Cardiac septum (tissue), 1 donor: ENCODE measurements around the gene CSNK1E. TPM values are rescaled to one million over a fixed set of nuclear protein-coding genes. Genes with fewer than 3 reads are reported as not detected.
A peak's percentile ranks its signal among the peaks of the same experiment; 100 is the strongest.
"Not testable (repeated sequence)": the region's sequence is repeated elsewhere in the genome, so short reads cannot be mapped to it uniquely, and the experiment has no call there.

Source experiments
- DNase-seq: peaks from one replicate; pipeline ENCODE4 v3.0.0-alpha.2; 2020; ENCODE audit warnings: low spot score
- intact Hi-C: fragments of 100-400 bp; cut with DNase I; formaldehyde crosslinking; loops from one replicate; pipeline ENCODE4 v1.14.0; 2022
- long read RNA-seq: library from polyadenylated mRNA; unstranded; transcript quantifications from one replicate; pipeline ENCODE4 v2.0.0, GENCODE V29; 2021
- total RNA-seq: library from RNA; stranded (reverse); fragmentation: NEBNext Ultra II Directional; extraction: Animal tissue kit (Norgen Biotek cat#: 25700); gene quantifications from one replicate; pipeline ENCODE4 v1.2.1, GENCODE V29; 2021
- donor health status: DM: no; HTN: no; CAD: no.

The CSNK1E gene
- 95.7 TPM for total RNA-seq
- long read RNA-seq, transcript CSNK1E-203 (11 exons, 2,791 nt): major isoform, 35 of 159 reads
- long read RNA-seq, partial matches to known transcripts: 43 of 159 reads
- long read RNA-seq, other reads (novel, unspliced or antisense): 72 of 159 reads

DNA sequence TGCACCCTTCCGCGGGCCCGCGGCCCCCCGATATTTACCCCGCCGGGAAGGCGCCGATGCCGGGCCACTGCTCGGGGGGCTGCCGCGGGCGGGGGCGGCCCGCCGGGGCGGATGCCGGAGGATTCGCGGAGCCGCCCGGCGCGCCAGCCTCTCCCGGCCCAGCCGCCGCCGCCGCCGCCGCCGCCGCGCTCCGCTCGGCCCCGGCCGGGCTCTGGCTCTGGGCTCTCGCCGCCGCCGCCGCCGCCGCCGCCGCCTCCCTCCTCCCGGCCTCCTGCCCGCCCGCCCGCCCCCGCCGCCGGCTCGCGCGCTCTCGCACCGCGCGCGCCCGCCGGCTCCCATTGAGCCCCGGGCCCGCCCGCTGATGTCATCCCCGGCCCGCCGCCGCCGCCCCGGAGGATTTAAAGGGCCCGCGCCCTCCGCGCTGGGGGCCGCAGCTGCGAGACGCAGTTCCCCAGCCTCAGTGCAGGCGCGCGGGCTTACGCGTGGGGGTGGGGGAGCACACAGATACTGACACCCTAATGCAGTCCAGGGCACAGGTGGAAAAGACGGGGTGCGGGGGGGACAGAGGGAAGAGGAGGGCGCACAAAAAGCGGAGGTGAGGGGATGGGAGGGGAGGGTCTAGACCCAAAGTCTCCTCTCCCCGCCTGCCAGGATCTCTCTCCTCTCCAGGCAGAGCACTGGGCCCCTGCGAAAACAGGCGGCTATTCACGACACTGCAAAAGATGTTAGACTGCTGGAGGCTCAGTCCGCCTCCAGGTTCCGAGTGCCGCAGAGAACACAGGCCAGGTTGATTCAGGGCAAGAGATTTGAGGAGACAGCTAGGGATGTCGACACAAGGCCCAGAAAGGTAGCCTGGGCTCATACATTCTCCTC is at the start of gene CSNK1E:
Gene CSNK1E (minus strand): TSS at position 312 of the 873 bp plus-strand sequence. CDS start 3,276 bp downstream, outside the sequence.
- intact Hi-C loops: loop anchor here (2.0 kb wide), 1 partner anchor 45 kb away; the partner anchor contains the start of gene TMEM184B
- peak; percentile 90 for DNase-seq

- intact Hi-C loops, DNase-seq: not testable (repeated sequence)
Observed at GRCh38 chr22:38365829-38366228, 48.6 kb upstream of the CSNK1E start.

GRCh38 chr22:38365174-38365573 is 47.9 kb upstream of the CSNK1E start:
- intact Hi-C loops, DNase-seq: not testable (repeated sequence)

GRCh38 chr22:38360560-38360959 is 43.3 kb upstream of the CSNK1E start:
- DNase-seq, intact Hi-C loops: not testable (repeated sequence)

GRCh38 chr22:38359817-38360216 is 42.6 kb upstream of the CSNK1E start:
- DNase-seq, intact Hi-C loops: not testable (repeated sequence)

DNA sequence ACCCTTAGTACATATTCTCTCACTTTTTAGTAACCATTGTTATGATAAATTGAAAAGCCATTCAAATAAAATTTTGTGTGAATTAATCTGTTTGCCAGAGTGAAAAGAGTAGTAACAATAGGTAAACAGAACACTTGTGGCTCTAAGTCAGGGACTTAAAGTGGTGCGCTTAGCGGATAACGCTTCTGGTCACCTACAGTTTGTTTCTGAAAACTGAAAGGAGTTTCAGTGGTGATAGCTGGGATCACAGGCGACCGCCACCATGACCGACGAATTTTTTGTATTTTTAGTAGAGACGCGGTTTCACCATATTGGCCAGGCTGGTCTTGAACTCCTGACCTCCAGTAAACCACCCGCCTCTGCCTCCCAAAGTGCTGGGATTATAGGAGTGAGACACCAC is 40.7 kb upstream of the CSNK1E start:
- intact Hi-C loops, DNase-seq: not testable (repeated sequence)

DNA sequence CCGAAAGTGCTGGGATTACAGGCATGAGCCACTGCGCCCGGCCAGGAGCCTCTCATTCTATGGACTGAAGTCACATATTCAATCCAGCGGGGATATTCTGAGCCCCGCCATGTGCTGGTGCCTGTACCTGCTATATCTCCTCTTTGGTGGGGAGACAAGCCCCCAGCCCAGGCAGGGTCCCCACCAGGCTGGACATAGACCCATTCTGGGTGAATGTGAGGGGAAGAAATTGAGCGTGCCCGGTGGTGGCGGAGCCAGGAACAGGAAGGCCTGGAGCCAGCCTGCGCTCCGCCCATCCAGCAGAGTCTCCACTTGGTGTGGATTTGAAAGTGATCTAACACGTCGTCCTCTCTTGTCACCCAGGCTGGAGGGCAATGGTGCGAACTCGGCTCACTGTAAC is 38.0 kb upstream of the CSNK1E start:
- intact Hi-C loops: no loop called here
- no peak for DNase-seq

- intact Hi-C loops: loop anchor here (2.0 to 5.0 kb wide), 3 partner anchors 91 to 301 kb away; no protein-coding TSS in a partner anchor
- DNase-seq: no peak
Observed at GRCh38 chr22:38353701-38354100, 36.5 kb upstream of the CSNK1E start.

DNA sequence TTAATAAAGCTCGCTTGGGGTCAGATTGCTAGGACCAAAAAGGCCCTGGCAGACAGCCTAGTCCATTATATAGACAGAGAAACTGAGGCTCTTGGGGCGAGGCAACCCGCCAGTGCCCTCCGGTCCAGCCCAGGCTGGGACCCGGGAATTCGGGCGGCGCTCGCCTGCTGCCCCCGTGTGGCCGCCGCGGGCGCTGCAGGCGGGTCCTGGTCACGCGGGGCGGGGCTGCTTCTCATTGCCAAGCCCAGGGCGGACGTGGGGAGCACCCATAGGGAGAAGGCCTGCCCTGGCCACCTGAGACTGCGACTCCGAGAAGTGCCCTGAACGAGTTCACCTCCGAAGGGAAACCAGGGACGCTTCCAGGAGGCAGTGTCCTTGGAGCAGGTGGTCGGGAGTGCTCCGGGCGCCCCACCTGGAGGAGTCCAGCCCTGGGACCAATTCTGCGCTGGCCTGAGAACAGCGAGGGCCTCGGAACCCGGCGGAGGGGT is 36.0 kb upstream of the CSNK1E start:
- intact Hi-C loops: loop anchor here (2.0 to 5.0 kb wide), 3 partner anchors 91 to 301 kb away; no protein-coding TSS in a partner anchor
- peak; percentile 90 for DNase-seq

- intact Hi-C loops: loop anchor here (2.0 to 5.0 kb wide), 3 partner anchors 90 to 300 kb away; no protein-coding TSS in a partner anchor
- DNase-seq: no peak
Observed at GRCh38 chr22:38352436-38352835, 35.2 kb upstream of the CSNK1E start.

DNA sequence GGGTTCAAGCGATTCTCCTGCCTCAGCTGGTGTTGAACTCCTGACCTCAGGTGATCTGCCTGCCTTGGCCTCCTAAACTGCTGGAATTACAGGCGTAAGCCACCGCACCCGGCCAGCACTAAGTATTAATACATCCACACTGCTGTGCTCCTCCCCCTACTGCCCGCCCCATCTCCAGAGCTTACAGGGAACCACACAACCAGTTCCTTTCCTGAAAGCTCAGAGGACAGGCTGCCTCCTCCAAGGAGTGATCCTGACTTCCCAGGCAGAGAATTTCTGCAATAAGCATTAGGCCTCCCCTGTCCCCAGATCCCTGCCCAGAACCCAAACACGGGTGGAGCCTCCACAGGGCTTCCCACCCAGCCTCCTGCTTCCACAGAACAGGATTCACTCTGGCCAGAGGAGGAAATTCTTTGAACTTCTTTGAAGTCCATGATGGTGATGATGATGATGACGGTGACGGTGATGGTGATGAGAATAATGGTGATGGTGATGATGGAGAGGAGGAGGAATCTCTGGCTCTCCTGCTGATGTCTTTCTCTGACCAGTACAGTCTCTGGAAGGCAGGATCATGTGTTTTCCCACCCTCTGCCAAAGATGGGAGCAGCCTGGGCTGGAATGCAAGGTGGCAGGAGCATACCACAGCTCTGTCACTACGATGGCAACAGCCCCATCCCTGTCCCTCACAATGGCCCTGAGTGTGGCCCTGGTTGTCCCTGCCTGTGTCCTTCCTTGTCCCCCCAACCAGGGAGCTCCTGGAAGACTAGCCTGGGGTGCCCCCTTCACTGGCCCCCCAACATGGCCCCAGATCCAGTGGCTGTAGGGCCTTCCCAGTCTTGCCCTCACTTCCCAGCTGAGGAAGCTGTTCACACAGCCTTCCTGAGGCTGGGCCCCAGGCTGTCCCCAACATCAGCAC is 33.5 kb upstream of the CSNK1E start:
- intact Hi-C loops: loop anchor here (5.0 kb wide), 2 partner anchors 88 to 298 kb away; no protein-coding TSS in a partner anchor
- DNase-seq: no peak

- DNase-seq: peak; percentile 66
- intact Hi-C loops: no loop called here
Observed at GRCh38 chr22:38348751-38349496, 31.7 kb upstream of the CSNK1E start.

GRCh38 chr22:38347944-38348750 is 30.9 kb upstream of the CSNK1E start:
- peak; percentile 72 for DNase-seq
- intact Hi-C loops: no loop called here

DNA sequence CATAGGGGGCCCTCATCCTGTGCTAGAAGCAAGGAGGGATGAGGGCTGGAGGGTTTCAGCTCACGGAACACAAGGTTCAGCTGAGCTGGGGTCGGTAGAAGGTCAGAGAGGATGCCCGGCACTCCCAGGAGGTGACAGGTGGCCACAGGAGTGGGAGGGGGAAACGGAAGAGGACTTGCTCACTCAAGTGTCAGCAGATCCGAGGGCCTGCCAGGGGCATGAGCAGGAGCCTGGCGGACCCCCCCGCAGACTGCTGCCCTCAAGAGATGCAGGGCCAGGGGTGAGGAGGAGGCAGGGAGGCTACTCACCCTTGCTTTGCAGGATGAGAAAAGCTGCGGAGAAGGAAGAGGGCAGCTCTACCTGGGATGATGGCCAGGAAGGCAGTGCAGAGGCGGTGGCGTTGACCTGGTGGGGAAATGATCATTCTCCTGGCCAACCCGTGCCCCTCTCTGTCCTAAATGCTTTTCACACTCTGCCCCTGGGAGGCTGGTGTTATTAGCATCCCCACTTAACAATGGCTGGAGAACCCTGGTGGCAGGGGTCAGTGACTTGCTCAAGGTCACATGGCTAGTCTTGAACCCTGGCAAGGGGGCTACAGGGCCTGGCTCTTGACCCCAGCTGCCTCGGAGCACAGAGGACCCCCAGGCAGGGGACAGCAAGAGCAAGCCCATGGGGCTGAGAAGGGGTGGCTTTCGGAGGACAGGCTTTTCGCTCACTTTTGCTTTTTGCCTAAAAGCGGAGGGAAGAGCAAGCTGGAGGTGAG is 30.1 kb upstream of the CSNK1E start:
- intact Hi-C loops: no loop called here
- DNase-seq: peak; percentile 68

DNA sequence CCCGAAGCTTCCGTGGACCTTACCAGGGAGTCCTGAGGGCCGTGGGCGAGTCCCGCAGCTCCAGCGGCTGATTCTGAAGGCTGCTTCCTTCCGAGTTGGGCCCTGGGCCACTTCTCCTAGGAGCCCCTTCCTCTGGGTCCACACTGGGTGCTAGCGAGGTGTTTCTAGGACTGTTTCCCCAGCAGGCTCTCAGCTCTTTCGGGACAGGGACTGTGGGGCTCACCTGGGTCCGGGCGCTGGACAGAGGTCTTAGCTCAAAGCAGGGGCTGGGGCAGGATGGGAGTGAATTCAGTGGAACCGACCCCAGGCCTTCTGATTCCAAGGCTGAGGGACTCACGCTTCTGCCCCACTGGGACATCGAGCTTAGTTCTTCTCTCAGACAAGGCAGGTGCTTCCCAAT is 29.3 kb upstream of the CSNK1E start:
- intact Hi-C loops: no loop called here
- DNase-seq: peak; percentile 66

GRCh38 chr22:38345782-38346181 is 28.5 kb upstream of the CSNK1E start:
- intact Hi-C loops: no loop called here

DNA sequence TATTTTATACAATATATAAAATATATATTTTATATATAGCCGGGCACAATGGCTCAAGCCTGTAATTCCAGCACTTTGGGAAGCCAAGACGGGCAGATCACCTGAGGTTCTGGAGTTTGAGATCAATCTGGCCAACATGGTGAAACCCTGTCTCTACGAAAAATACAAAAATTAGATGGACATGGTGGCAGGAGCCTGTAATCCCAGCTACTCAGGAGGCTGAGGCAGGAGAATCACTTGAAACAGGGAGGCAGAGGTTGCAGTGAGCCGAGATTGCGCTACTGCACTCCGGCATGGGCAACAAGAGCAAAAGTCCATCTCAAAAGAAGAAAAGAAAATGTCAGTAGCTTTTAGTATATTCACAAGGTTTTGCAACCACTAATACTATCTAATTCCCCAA is 22.7 kb upstream of the CSNK1E start:
- DNase-seq, intact Hi-C loops: not testable (repeated sequence)

More at GRCh38 chr22:38345782-38346181, 28.5 kb upstream of the CSNK1E start:
- DNase-seq: peak; percentile 57
